SIG-M5 (cell line): ENCODE results near the gene RRP9.

Experiments used
- DNase-seq: peaks from one replicate; lab custom pipeline; 2025; lab: John Stamatoyannopoulos, UW

RRP9 gene

GRCh38 chr3:51971350-51971749 lies 29.6 kb upstream of the RRP9 start:
- DNase-seq, result no peak

- no peak for DNase-seq
These were observed 29.0 kb upstream of the RRP9 start for GRCh38 chr3:51970606-51971300.

DNA sequence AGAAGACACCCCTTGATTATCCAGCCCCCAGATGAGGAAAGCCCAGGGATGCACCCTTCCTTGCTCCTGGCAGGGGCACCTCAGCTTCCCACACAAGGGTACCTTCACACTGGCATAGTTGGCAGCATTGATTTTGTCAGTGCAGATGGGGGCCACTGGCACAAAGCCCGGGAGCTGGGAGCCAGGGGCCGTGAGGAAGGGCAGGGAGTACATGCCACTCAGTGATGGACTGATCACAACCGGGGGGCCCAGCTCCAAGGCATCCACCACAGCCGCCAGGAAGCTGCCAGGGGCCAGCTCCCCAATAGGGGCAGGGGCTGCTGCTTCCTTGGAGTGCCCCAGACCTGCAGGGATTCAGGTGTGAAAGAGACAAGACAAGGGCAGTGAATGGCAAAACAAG lies 28.1 kb upstream of the RRP9 start:
- DNase-seq, result no peak

DNA sequence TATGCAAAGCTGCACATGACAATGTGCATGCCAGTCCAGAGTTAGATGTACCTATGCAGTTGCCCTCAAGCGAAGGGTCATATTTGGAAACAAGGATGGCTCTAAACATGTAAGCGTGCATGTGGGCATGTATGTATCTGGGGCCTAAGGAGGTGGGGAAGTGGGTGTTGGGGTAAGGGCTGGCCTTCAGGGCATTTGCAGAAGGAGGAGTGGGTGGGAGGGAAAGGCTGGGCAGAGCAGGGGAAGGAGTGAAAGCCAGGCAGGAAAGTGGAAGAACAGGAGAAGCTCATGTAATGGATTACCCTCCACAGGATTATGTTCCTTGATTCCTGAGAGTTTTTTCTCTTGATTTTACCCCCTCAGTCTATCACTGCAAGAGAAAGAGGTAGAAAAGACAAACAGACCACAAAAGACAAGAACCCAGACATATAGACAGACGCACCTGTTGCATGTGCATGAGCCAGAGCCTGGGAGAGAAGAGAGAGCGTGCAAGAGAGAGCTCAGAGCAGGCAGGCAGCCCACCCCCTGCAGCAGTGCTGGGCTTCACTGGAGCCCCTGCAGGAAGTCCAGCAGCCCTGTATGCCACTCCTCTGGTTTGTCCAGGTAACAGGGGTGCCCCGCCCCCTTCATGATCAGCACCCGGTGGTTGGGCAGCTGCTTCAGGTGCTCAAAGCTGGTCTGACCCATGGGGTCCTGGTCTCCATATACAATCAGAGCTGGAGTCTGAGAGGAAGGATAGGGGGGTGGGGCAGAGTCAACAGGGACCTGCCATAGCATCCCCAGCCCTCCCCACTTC lies 27.4 kb upstream of the RRP9 start:
- DNase-seq, result no peak

DNA sequence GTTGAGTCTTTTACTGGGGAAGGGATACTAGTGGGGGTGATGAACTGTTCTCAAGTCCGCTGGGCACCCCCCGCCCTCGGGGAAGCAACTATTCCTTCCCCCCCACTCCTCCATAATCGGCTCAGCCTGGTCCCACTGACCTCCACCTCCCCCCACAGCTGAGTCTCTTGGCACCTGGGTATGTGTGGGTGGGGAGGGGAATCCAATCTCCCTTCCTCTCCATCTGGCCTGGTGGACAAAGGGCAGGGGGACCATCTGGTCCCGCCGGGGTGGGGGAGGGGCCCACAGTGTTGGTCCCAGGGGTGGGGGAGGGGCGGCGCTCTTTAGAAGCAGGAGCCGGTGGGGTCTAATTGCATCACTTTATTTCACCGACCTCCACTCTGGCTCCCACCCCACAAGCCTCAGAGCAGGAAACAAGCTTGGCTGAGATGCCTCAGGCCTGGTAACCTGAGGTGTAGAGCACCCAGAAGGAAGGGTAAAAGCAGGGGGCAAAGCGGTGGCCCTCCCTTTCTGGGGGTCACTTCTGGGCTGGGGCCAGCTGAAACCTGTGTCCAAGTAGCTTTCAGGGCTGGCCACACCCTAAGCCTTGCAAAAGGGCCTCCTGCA lies 26.6 kb upstream of the RRP9 start:
- DNase-seq, result no peak

GRCh38 chr3:51967384-51968169 lies 25.9 kb upstream of the RRP9 start, which contains the start of gene PCBP4:
TSS of gene PCBP4 (minus strand) at chr3:51967454. CDS start at chr3:51961240, 6,214 bp downstream.
- no peak for DNase-seq

- DNase-seq, result no peak
These were observed 25.2 kb upstream of the RRP9 start for GRCh38 chr3:51966922-51967383.

DNA sequence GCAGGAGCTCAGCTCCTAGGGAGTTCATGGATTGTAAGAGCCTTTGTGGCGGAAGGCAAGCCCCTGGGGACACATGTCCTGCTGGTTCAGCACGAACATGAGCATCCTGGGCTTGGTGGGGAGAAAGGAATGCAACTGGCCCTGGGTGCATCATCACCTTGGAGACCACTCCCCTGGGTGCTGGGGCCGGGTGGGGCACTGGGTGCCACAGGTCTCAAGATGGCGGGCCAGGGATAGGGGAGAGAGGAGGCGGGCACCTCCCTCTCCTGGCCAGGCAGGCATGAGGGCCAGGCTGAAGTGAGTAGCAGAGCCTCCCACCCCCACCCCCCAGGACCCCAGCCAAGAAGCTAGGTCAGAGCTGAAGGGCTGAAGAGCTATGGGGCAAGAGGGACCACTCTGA lies 24.8 kb upstream of the RRP9 start:
- no peak for DNase-seq

- no peak for DNase-seq
These were observed 24.3 kb upstream of the RRP9 start for GRCh38 chr3:51966016-51966415.

DNA sequence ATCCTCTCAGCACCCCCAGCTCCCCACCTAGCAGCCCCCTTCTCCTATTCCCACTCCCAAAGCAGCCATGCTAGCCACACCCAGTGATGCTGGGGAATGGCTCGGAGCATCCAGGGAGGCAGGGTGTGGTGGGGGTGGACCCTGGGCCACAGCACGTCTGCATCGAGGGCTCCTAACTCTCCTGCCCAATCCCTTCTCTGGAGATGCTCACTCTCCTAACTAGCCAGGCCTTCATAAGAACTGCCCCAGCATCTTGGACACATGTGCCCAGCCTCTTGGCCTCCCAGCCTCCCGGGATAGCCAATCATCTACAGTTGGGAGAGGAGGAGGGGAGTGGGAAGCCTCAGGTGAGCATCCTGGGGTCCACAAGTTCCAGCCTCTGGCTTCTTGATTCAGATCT lies 22.8 kb upstream of the RRP9 start:
- no peak for DNase-seq

DNA sequence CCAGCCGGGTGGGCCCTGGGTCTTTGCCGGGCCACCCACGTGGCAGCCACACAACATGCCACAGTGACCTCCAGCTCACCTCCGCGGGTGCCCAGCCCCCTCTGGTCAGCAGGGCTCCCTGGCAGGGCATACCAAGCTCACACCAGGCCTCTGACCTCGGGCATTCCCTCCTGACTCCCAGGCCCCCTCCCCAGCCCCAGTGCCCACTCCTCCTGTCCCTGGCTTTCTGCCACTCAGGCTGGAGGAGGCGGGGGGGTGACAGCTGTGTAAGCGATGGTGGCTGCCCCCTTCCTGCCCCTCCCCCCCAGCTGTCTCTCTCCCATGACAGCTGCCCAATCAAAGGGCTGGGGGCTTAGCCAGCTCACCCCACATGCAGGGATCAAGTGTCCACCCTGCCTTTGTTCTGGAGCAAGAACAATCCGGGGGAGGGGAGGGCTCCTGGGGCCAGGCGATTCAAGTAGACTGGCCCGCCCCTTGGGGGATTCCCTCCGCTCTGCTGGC lies 22.3 kb upstream of the RRP9 start:
- no peak for DNase-seq

GRCh38 chr3:51962854-51963530 lies 21.3 kb upstream of the RRP9 start:
- DNase-seq, result no peak

DNA sequence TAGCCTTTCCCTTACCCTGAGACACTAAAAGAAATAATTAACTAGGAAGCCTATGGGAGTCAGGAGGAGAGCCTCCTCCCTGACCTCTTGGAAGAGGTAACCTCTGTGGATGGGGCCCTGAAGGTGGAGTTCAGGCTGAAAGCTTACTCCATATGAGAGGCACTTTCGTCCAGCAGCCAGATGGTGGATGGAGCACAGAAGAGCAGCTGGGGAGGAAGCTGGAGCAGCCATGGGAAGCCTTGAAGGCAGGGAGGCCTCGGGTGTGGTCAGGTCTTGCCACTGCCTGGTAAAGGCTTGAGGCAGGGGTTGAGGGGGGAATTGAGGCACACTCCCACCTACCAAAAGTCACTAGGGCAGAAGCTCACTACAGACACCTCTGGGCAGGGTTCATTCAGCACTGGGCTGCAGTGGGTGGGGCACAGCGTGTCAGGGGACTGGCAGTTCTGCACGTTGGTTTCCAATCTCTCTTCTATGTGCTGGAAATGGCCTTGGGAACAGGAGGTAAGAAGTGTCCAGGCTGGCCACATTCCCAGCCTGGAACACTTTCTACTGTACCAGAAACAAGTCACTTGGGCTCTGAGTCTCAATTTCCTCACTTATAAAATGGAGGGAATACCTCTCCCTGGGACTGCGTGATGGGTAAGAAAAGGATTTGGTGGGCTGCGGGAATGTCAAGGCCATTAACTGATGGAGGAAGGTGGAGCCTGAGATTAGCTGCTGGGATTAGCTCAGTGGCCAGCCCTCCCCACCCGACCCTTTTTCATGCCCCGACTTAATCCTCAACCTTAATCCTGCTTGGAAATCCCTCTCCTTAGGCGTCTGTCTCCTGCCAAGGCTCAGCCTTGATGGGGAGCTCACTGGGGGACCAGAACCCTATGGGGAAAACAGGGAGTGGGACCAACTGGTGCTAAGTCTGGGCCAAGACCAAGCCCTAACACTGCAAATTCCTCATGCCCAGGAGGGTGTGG lies 20.2 kb upstream of the RRP9 start:
- no peak for DNase-seq

DNA sequence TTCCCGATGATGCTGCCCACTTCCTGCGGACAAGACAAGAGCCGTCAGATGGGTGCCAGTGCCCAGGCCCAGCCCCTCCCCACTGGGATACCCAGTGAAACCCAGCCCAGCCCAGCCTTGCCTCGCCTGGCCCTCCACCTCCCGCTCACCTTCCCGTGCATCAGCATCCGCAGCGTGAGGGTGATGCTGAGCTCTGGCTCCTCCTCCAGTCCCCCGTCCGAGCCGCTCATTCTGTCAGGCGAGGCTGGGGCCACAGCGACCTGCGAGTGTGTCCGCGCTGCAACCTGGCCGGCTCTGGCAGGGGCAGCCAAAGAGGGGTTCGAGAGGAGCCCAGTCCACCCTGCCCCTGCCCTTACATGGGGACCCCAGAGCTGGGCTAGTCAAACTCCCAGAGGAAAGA lies 19.3 kb upstream of the RRP9 start:
- DNase-seq, result no peak

GRCh38 chr3:51960386-51960785 lies 18.7 kb upstream of the RRP9 start:
- DNase-seq, result no peak

GRCh38 chr3:51959651-51960050 lies 17.9 kb upstream of the RRP9 start:
- DNase-seq, result no peak

DNA sequence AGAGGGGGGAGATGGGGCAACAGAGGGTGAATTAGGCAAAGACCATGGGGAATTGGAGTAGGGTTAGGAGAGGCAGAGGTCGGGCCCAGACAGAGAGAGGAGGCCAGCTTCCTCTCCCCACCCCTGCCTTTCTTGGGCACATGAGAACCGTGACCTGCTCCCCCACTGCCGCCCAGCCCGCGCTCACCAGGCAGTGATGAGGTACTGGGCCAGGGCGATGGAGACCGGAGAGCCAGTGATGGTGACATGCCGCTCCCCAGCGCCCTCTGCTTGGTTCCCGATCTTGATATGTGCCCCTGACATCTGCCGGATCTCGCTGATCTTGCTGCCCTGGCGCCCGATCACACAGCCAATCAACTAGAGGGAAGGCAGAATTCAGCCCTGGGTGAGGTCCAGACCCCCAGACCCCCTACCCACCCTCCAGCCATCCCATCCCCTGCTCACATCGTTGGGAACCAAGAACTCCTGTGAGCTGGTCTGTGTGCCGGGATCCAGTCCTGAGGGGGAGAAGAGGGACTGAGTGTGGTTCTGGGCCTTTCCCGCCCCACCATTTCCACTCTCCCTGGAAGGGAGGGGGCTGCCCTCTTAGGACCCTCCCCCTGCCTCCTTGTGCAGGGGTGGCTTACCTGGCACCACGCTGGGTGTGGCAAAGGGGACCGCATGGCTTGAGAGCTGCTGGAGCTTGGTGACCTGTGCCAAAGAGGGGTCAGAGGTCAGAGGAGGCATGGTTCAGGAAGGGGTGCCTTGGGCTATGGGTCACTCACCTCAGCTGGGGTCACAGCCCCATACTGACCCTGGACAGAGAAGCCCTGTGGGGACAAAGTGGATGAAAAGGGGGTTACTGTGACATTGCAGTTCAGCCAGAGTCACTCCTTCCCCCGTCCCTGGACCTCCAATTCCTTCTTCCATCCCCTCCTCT lies 17.2 kb upstream of the RRP9 start:
- no peak for DNase-seq

GRCh38 chr3:51957520-51958205 lies 16.0 kb upstream of the RRP9 start:
- no peak for DNase-seq
